Hepatocyte (in vitro differentiated cells): ENCODE measurements around the gene CEP19. TPM values are rescaled to one million over a fixed set of nuclear protein-coding genes. Genes with fewer than 3 reads are reported as not detected.

Source experiments
- DNase-seq: peaks from one replicate; pipeline ENCODE4 v3.0.0-alpha.2; 2016; ENCODE audit warnings: low spot score
- H2AFZ ChIP-seq: fragments of 200-600 bp; sonication (generic); 2 replicates; pipeline ENCODE4 v1.6.0; 2016; ENCODE audit warnings: antibody characterized with exemption, mild to moderate bottlenecking
- H3K27ac ChIP-seq: fragments of 200-600 bp; sonication (generic); 2 replicates; pipeline ENCODE4 v1.5.1; 2016; ENCODE audit warnings: mild to moderate bottlenecking
- H3K27me3 ChIP-seq: fragments of 200-600 bp; sonication (generic); 2 replicates; pipeline ENCODE4 v1.6.1; 2016
- H3K36me3 ChIP-seq: fragments of 200-600 bp; sonication (generic); replicated peaks from 2 replicates; pipeline ENCODE4 v1.5.1; 2016; ENCODE audit warnings: low read depth; ENCODE audit not compliant: insufficient read depth
- H3K4me1 ChIP-seq: fragments of 200-600 bp; sonication (generic); 2 replicates; pipeline ENCODE4 v1.5.1; 2016; ENCODE audit warnings: mild to moderate bottlenecking, moderate library complexity; ENCODE audit not compliant: insufficient read depth
- H3K4me2 ChIP-seq: fragments of 200-600 bp; sonication (generic); 2 replicates; pipeline ENCODE4 v1.6.0; 2016
- H3K4me3 ChIP-seq: fragments of 200-600 bp; sonication (generic); 2 replicates; pipeline ENCODE4 v1.5.1; 2016; ENCODE audit warnings: mild to moderate bottlenecking
- H3K79me2 ChIP-seq: fragments of 200-600 bp; sonication (generic); 2 replicates; pipeline ENCODE4 v1.6.0; 2017; ENCODE audit warnings: mild to moderate bottlenecking
- H3K9me2 ChIP-seq: fragments of 200-600 bp; sonication (generic); replicated peaks from 2 replicates; pipeline ENCODE4 v1.6.0; 2017; ENCODE audit warnings: mild to moderate bottlenecking; ENCODE audit not compliant: insufficient read depth
- H3K9me3 ChIP-seq: fragments of 200-600 bp; sonication (generic); 2 replicates; pipeline ENCODE4 v1.5.1; 2016; ENCODE audit warnings: low read depth, mild to moderate bottlenecking
- H4K20me1 ChIP-seq: fragments of 200-600 bp; sonication (generic); 2 replicates; pipeline ENCODE4 v1.6.0; 2016; ENCODE audit warnings: mild to moderate bottlenecking; ENCODE audit not compliant: insufficient read depth, poor library complexity, severe bottlenecking
- EZH2 ChIP-seq: fragments of 200-600 bp; sonication (generic); IDR thresholded peaks from 2 replicates; pipeline ENCODE4 v1.6.1; 2016; ENCODE audit warnings: antibody characterized with exemption, mild to moderate bottlenecking, borderline replicate concordance
- EZH2phosphoT487 ChIP-seq: fragments of 200-600 bp; sonication (generic); IDR thresholded peaks from one replicate; pipeline ENCODE4 v1.6.1; 2018; ENCODE audit warnings: antibody characterized with exemption, mild to moderate bottlenecking, low read depth, moderate library complexity; ENCODE audit not compliant: unreplicated experiment, severe bottlenecking
- WGBS: methylation state at CpG from one replicate; pipeline ENCODE4 v1.1.6; 2016; ENCODE audit warnings: low lambda C conversion rate; ENCODE audit errors: missing lambda C conversion rate; 5-methylcytosine and 5-hydroxymethylcytosine counted together
- polyA plus RNA-seq: library from polyadenylated mRNA; unstranded; fragments of >200 nt; fragmentation: Nextera tagmentation; extraction: Ambion mirVana; gene quantifications from 2 replicates; pipeline ENCODE4 v1.2.1, GENCODE V29; 2016
- total RNA-seq: library from RNA; depleted of rRNA; stranded (reverse); fragments of >200 nt; gene quantifications from 2 replicates; pipeline ENCODE4 v1.2.3, GENCODE V29; 2014
- TF ChIP-seq, protein P1 (sequence below): fragments of 200-600 bp; sonication (generic); IDR thresholded peaks from 2 replicates; pipeline ENCODE4 v1.5.1; 2016; ENCODE audit warnings: antibody characterized with exemption, mild to moderate bottlenecking; ENCODE audit not compliant: poor library complexity

The CEP19 gene
- total and polyA plus RNA-seq, 2 experiments from 2014 or later, result 3.8 to 6.0 TPM

DNA sequence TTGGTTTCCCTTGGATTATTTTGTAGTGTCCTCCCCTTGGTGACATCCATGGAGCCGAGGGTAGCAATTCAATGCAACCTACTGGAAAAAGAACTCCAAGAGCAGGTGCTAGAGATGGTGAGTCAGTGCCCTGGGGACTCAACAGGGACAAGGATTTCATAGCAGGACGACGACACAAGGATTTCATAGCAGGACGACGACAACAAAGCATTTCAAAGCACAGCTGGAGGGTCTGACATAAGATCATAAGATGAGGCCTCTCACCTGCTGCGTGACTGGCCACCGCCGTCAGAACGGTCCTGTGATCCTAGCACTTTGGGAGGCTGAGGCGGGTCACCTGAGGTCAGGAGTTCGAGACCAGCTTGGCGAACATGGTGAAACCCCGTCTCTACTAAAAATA is 50.0 kb downstream of the CEP19 start:
- Histone ChIP-seq H2AFZ (no peak overlapping the region), H3K36me3 (no peaks in the 10 kb centered on the region), H3K4me3 (no peak overlapping the region), H3K4me2 (no peak overlapping the region), H3K27me3 (no peaks in the 10 kb centered on the region), H4K20me1 (no peaks in the 10 kb centered on the region), H3K9me3 (no peaks in the 10 kb centered on the region), H3K27ac (no peak overlapping the region), H3K79me2 (no peaks in the 10 kb centered on the region), H3K9me2 (no peaks in the 10 kb centered on the region), H3K4me1 (no peaks in the 10 kb centered on the region)
- no peak for TF ChIP-seq EZH2phosphoT487
- TF ChIP-seq EZH2, result no peak
- TF ChIP-seq, protein P1, sequence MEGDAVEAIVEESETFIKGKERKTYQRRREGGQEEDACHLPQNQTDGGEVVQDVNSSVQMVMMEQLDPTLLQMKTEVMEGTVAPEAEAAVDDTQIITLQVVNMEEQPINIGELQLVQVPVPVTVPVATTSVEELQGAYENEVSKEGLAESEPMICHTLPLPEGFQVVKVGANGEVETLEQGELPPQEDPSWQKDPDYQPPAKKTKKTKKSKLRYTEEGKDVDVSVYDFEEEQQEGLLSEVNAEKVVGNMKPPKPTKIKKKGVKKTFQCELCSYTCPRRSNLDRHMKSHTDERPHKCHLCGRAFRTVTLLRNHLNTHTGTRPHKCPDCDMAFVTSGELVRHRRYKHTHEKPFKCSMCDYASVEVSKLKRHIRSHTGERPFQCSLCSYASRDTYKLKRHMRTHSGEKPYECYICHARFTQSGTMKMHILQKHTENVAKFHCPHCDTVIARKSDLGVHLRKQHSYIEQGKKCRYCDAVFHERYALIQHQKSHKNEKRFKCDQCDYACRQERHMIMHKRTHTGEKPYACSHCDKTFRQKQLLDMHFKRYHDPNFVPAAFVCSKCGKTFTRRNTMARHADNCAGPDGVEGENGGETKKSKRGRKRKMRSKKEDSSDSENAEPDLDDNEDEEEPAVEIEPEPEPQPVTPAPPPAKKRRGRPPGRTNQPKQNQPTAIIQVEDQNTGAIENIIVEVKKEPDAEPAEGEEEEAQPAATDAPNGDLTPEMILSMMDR, result no peak
- DNase-seq, result no peak
- 79% methylated on average over 13 of the region's 13 CpGs for WGBS

DNA sequence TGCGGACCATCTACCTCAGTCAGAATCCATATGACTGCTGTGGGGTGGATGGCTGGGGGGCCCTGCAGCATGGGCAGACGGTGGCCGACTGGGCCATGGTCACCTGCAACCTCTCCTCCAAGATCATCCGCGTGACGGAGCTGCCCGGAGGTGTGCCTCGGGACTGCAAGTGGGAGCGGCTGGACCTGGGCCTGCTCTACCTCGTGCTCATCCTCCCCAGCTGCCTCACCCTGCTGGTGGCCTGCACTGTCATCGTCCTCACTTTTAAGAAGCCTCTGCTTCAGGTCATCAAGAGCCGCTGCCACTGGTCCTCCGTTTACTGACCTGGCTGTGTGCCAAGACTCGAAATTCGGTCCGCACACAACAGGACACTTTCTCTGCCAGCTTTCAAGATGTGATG is 50.6 kb downstream of the CEP19 start:
- H3K27ac ChIP-seq, result no peak overlapping the region
- DNase-seq, result no peak
- no peaks in the 10 kb centered on the region for H3K79me2 ChIP-seq
- H3K4me3 ChIP-seq, result no peak overlapping the region
- no peaks in the 10 kb centered on the region for H3K4me1 ChIP-seq
- H4K20me1 ChIP-seq, result no peaks in the 10 kb centered on the region
- H3K27me3 ChIP-seq, result no peaks in the 10 kb centered on the region
- H3K36me3 ChIP-seq, result no peaks in the 10 kb centered on the region
- no peaks in the 10 kb centered on the region for H3K9me3 ChIP-seq
- 80% methylated on average over 16 of the region's 16 CpGs for WGBS
- TF ChIP-seq, protein P1, result no peak
- TF ChIP-seq EZH2 (no peak), EZH2phosphoT487 (no peak)
- H2AFZ ChIP-seq, result no peak overlapping the region
- no peaks in the 10 kb centered on the region for H3K9me2 ChIP-seq
- no peak overlapping the region for H3K4me2 ChIP-seq

DNA sequence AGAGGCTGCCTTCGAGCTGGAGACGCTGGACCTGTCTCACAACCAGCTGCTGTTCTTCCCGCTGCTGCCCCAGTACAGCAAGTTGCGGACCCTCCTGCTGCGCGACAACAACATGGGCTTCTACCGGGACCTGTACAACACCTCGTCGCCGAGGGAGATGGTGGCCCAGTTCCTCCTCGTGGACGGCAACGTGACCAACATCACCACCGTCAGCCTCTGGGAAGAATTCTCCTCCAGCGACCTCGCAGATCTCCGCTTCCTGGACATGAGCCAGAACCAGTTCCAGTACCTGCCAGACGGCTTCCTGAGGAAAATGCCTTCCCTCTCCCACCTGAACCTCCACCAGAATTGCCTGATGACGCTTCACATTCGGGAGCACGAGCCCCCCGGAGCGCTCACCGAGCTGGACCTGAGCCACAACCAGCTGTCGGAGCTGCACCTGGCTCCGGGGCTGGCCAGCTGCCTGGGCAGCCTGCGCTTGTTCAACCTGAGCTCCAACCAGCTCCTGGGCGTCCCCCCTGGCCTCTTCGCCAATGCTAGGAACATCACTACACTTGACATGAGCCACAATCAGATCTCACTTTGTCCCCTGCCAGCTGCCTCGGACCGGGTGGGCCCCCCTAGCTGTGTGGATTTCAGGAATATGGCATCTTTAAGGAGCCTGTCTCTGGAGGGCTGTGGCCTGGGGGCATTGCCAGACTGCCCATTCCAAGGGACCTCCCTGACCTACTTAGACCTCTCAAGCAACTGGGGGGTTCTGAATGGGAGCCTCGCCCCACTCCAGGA is 51.5 kb downstream of the CEP19 start:
- Histone ChIP-seq H3K4me1 (no peaks in the 10 kb centered on the region), H3K9me3 (no peaks in the 10 kb centered on the region), H3K4me3 (no peak overlapping the region), H2AFZ (no peak overlapping the region), H3K4me2 (no peak overlapping the region), H3K9me2 (no peaks in the 10 kb centered on the region), H3K27ac (no peak overlapping the region), H3K27me3 (no peaks in the 10 kb centered on the region), H3K79me2 (no peaks in the 10 kb centered on the region), H4K20me1 (no peaks in the 10 kb centered on the region), H3K36me3 (no peaks in the 10 kb centered on the region)
- WGBS, result 94% methylated on average over 31 of the region's 32 CpGs
- DNase-seq, result no peak
- TF ChIP-seq EZH2, result no peak
- no peak for TF ChIP-seq EZH2phosphoT487
- TF ChIP-seq, protein P1, result no peak
